HG03039 (cell line): ENCODE measurements around the gene DHRS9.
"Not testable (repeated sequence)": the region's sequence is repeated elsewhere in the genome, so short reads cannot be mapped to it uniquely, and the experiment has no call there.

Source experiments
- ATAC-seq: cut with Tn5 transposase; IDR thresholded peaks from one replicate; pipeline ENCODE4 v1.9.1; 2021; ENCODE audit warnings: mild to moderate bottlenecking, moderate library complexity; ENCODE audit not compliant: unreplicated experiment

DHRS9 gene

DNA sequence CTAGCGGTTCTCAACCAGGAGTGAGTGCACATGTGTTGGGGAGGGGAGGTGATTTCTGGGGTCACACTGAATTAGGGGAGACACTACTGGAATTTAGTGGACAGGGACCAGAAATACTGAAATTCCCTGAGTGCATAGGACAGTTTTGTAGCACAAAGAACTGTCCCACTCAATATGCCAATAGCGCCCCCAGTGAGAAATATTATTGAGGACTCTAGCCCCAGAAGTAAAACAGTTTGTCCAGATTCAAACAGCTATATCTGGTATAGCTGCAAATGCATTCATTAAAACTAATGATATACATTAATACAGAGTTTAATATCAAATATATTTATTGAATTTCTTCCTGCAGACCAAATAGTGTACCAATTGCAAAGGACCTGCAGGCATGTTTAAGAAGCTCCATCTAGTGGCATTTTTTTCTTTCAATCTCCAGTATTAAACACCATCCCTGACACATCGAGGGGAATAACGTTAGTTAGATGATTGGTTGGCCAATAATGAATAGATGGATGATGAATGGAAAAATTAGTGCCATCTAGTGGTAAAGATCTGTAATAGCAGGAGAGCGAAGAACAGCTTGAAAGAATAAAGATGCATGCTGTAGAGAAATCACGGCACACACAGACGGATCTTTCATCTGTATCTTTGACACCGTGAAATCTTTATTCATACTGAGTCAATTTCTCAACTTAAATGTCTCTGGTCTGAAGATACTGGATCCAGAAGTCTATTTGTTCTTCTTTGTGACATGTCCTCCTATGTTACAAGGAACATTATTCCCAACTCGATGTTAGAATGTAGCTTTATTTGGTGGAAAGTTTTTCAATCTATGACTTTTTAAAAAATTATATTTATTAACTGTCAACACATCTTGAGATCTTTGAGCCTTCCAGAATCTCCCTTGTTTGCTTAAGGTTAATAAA is 62.5 kb downstream of the DHRS9 start:
- peak; percentile 77 for ATAC-seq

DNA sequence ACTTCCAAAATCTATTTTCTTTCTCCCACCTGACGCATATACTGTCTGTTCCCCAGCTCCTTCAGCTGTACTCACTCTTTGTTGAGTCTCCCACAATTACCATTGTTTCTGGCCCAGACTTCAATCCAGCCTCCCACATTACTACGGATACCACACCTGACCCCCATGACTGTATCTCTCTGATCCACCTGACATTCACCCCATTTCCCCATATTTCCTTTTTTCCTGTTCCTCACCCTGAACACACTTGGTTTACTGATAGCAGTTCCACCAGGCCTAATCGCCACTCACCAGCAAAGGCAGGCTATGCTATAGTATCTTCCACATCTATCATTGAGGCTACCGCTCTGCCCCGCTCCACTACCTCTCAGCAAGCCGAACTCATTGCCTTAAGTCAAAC is 64.9 kb downstream of the DHRS9 start:
- not testable (repeated sequence) for ATAC-seq

GRCh38 chr2:169136428-169136827 is 67.1 kb downstream of the DHRS9 start:
- ATAC-seq: not testable (repeated sequence)

DNA sequence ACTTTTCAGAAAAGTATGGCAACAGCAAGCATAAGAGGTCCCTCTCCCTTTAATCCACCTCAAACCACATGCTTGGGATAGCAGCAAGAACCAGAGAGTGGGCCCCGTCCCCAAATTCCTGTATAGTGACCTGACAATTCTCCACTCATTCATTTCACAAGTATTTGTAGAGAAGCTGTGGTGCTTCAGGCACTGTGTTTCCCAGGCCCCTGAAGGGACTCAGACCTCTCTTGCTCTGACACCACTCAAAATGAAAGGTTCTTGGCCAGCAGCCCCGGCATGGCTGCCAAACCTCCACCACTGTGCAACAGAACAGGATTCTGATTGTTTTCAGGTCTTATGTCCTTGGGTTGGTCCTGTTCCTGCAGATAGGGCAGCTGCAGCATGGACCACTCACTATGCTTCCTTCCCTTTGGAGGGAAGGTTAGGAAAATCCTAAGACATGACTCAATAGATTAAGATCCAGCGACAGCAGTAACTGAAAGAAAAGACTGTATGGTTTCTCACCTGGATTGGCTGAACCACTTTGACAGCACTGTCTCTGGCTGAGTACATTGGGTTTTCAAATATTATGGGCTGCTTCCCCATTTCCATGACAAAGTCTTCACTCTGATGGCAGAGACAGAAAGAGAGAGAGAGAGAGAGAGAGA is 67.6 kb downstream of the DHRS9 start:
- no peak for ATAC-seq

DNA sequence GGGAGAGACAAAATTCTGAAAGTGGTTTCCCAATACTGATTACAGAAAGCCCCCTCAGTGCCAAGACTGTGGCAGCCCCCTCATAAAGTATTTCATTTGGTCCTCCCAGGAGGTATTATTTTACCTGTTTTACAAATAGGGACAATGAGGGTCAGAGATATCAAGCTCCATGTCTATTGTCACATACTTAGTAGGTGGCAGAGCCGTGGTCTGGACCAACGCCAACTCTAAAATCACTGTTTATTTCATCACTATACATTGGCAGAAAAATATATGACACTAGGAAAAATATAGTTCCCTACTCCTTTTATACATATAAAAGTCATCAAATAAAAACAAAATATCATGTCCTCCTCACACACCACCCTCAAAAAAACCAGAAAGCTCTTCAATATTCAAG is 68.6 kb downstream of the DHRS9 start:
- no peak for ATAC-seq

GRCh38 chr2:169139145-169139544 is 69.8 kb downstream of the DHRS9 start:
- no peak for ATAC-seq

- ATAC-seq: no peak
Observed at GRCh38 chr2:169139993-169140767, 70.8 kb downstream of the DHRS9 start.

GRCh38 chr2:169141713-169142352 is 72.5 kb downstream of the DHRS9 start:
- no peak for ATAC-seq

GRCh38 chr2:169143998-169144397 is 74.6 kb downstream of the DHRS9 start:
- peak; percentile 42 for ATAC-seq
